GM12872 (cell line): Measurements from ENCODE around the gene TTC12.

Source experiments
- TF ChIP-seq, protein P1 (sequence below): IDR thresholded peaks from 3 replicates; pipeline ENCODE4 v1.5.1; 2011; ENCODE audit warnings: low read depth, mild to moderate bottlenecking, low read length, moderate library complexity; ENCODE audit not compliant: insufficient read depth

TTC12 gene

DNA sequence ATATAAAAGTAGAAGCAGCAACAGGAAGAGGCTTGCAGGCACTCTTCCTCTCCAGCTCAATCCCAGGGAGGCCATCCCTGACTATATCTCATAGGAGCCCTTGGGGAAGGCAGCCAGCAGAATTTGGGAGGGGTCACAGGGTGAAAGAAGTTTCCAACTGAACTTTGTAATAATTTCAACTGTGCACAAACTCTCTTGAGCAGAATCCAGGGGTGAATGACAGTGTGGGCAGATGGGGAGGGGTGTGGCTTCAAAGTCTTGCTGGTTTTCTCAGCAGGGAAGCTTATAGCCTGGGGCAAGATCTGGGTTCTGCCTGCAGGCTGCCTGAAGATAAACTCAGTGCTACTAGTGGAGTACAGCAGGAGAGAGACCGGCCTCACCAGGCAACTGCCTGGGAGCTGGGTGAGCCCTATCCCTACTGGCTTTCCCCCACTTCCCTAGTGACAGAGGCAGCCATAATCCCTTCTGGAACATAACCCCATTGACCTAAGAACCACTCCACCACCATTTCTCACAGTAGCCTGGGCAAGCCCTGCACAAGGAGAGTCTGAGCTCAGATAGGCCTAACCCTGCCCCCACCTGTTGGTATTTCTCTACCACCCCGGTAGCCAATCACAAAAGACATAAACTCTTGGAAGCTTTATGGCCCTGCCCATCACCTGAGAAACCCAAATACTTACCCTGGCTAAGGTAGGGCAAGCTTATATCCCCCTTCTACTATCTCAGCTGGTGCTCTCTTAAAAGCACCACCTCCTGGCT lies 17.8 kb upstream of the TTC12 start:
- TF ChIP-seq, protein P1, sequence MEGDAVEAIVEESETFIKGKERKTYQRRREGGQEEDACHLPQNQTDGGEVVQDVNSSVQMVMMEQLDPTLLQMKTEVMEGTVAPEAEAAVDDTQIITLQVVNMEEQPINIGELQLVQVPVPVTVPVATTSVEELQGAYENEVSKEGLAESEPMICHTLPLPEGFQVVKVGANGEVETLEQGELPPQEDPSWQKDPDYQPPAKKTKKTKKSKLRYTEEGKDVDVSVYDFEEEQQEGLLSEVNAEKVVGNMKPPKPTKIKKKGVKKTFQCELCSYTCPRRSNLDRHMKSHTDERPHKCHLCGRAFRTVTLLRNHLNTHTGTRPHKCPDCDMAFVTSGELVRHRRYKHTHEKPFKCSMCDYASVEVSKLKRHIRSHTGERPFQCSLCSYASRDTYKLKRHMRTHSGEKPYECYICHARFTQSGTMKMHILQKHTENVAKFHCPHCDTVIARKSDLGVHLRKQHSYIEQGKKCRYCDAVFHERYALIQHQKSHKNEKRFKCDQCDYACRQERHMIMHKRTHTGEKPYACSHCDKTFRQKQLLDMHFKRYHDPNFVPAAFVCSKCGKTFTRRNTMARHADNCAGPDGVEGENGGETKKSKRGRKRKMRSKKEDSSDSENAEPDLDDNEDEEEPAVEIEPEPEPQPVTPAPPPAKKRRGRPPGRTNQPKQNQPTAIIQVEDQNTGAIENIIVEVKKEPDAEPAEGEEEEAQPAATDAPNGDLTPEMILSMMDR = no peak

DNA sequence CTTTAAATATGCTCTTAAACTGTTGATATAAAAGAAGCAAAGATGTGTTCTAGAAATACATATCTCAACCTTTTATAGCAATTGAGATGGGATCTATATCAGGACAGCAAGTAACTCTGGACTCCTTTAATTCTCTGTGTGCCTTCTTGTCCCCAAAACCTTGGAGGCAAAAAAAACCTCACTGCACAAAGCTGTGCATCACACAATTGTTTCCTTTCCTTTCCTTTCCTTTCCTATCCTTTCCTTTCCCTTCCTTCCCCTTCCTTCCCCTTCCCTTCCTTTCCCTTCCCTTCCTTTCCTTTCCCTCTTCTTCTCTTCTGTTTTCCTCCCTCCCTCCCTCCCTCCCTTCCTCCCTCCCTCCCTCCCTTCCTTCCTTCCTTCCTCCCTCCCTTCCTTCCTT lies 9.5 kb upstream of the TTC12 start:
- TF ChIP-seq, protein P1 = no peak

DNA sequence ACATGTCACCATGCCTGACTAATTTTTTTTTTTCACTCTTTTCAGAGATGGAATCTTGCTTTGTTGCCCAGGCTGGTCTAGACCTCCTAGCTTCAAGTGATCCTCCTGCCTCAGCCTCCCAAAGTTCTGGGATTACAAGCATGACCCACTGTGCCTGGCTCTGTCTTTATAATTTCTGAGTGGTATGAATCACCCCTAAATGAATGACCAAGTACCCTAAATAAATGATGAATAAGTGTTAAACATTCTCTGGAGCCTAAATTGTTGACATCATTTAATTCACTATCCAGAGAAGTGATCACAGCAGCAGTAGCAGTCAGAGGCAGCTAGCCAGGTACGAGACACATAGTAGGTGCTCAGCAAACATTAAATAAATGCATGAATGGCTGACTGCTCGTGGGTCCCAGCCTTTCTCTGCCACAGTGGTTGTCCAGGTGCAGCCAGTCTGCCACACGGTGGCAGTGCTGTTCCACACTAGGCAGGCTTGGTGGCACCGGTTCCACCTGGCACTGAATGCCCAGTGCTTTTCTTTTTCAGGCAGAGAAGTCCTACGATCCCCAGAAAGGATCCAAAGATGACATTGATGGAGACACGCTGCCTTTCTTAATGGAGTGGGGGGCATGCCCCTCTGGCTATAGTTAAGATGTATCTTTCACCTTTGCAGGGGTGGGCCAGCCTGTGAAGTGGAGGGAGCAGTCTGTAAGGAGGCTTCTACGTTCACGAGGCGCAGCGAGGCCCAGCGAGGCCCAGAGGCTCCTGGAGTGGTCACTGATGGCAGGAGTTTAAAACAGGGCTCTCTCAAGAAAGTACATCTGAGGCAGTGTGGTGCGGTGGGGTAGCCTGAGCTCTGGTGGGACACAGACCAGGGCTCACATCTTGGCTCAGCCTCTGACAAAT lies 8.7 kb upstream of the TTC12 start:
- TF ChIP-seq, protein P1 = peak; percentile 96

DNA sequence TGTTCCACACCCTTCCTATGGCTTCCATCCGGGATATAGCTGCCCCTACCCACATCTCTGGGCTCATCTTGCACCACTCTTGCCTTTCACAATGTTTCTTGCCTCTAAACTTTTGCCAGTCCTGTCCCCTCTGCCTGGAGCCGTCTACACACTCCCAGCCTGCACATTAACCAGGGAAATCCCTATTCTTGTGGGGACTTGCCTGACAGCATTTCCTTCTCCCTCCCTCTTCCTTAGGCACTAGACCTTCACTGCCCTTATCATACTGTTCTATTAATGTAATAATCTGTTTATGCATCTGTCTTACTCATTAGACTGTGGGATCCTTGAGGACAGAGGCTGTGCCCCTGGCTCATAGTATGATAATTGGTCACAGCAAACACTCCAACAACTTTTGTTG lies 5.8 kb upstream of the TTC12 start:
- TF ChIP-seq, protein P1 = no peak

DNA sequence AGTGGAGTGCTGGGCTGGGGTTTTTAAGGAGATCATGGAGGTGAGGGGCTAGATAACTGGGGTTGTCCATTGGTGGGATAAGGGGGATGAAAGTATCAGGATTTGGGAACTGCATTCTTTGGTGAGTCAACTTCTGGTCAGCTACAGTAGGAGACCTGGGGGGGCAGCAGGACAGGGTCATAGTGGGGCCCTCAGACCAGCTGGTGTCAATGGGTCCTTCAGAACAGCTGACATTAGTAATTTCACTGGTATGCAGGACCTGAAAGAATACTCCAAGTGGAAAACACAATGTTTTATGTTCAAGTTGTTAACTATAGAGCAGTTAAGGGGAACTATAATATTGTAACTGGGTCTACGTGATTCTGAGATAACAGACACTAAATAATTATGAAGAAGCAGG lies 2.8 kb upstream of the TTC12 start:
- TF ChIP-seq, protein P1 = no peak

DNA sequence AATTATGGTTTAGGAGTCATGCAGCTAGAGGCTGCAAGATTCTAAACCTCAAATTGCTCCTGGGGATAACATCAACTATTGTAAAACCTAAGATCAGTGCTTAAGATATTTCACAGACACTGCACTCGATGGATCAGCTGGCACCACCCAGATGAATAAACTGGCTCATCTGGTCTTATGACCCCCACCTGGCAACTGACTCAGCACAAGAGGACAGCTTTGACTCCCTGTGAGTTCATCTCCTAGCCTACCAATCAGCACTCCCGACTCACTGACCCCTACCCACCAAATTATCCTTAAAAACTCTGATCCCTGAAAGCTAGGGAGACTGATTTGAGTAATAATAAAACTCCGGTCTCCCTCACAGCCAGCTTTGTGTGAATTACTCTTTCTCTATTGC lies 782 bp upstream of the TTC12 start:
- TF ChIP-seq, protein P1 = no peak

DNA sequence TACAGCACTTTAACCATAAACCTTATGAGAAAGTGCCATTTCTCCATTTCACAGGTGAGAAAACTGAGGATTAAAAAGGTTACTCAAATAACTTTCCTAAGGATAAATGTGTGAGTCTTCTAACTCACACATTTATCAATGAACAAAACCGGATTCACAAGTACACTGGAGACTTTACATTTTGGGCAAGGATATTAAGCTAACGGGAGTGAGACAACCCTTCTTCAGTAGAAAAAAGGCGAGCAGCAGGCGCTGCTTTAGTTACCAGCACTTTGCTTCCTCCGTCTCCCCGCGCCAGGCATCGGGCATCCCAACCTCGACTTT lies 356 bp upstream of the TTC12 start:
- TF ChIP-seq, protein P1 = no peak
